Lower leg skin (tissue), 4 donors: ENCODE measurements around the gene BAG3. TPM values are rescaled to one million over a fixed set of nuclear protein-coding genes. Genes with fewer than 3 reads are reported as not detected.

ENCODE experiments used
- DNase-seq, 2 donors: peaks; one replicate each; pipeline ENCODE4 v3.0.0-alpha.2; 2019; ENCODE audit warnings: low spot score in 2 of 2
- H3K4me3 ChIP-seq: fragments of 200-600 bp; sonication (generic); 2 replicates; pipeline ENCODE4 v1.5.1; 2017; ENCODE audit warnings: mild to moderate bottlenecking, low read depth; ENCODE audit not compliant: poor library complexity, severe bottlenecking
- CTCF ChIP-seq, 3 donors: fragments of 450-650 bp; IDR thresholded peaks; one replicate each; pipeline ENCODE4 v1.5.1; 2016; ENCODE audit warnings: antibody characterized with exemption in 3 of 3, mild to moderate bottlenecking in 3 of 3, moderate library complexity in 2 of 3
- POLR2A ChIP-seq, 2 donors: fragments of 450-650 bp; IDR thresholded peaks; one replicate each; pipeline ENCODE4 v1.6.1; 2016 to 2017; ENCODE audit warnings: antibody characterized with exemption in 2 of 2, mild to moderate bottlenecking in 1 of 2, moderate library complexity in 1 of 2
- WGBS, 2 donors: methylation state at CpG; one replicate each; pipeline ENCODE4 v1.1.5; 2018; 5-methylcytosine and 5-hydroxymethylcytosine counted together
- intact Hi-C: fragments of 100-400 bp; cut with DNase I; formaldehyde crosslinking; loops from one replicate; pipeline ENCODE4 v1.15.0; 2023; ENCODE audit warnings: low total_unique reads
- total RNA-seq, 4 donors: library from RNA; depleted of rRNA; stranded (reverse); fragments of >200 nt; gene quantifications; one replicate each; pipeline ENCODE4 v1.1.0, GENCODE V29; 2016

BAG3 gene
- total RNA-seq: 10 to 100 TPM; 55.5 to 87.8 (median 77.9) TPM

- 2% methylated on average over 25 to 50 of the region's 60 CpGs for WGBS, 2 donors
- TF ChIP-seq POLR2A (IDR thresholded peaks at IDR 0.05) (peak in 1 of 2 donors; percentile 30), CTCF (IDR thresholded peaks at IDR 0.05) (no peak)
- DNase-seq: peak; percentile 94 to 99
- intact Hi-C loops: no loop called here
- H3K4me3 ChIP-seq: peak within 1 kb of the TSS; percentile 98
Observed at GRCh38 chr10:119650692-119651513, at the start of gene BAG3. Gene BAG3 (plus strand): TSS chr10:119651380. CDS start chr10:119651676, 296 bp downstream.

DNA sequence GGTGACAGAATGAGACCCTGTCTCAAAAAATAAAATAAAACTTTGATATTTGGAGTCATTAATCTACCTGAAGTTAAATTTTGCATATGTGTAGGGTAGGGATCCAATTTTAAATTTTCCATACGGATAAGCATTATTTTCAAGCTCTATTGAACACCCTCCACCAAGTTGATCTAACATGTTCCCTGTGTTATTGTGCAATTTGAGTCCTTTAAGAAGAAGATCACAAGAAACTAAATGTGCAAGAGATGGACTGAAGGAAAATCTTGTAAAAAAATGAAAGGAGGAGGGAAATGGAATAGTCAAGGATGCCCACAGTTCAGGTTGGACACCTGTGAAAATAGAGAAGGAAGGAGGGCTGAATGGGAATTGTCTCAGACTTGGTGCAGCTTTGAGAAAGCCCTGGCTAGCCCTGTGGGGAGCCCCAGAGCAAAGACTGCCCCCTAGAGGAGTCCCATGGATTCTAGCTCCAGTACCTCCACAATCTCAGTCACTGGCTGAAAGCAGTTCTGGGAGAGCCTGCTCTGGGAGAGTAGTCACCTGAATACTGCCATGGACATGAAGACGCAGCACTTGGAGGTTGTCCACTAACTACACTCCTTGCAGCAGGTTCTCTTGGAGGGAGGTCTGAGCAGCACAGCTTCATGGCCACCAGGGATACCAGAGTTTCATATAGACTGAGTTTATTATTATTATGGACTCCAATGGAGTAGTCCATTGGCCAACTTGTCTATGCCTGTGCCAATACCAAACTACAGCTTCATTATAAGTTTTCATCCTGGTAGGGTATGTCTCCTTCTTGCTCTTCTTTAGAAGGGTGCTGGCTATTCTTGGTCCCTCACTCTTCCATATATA lies 48.7 kb upstream of the BAG3 start:
- no peak for DNase-seq
- TF ChIP-seq CTCF (IDR thresholded peaks at IDR 0.05) (no peak), POLR2A (IDR thresholded peaks at IDR 0.05) (no peak)
- no peak overlapping the region for H3K4me3 ChIP-seq
- WGBS, 2 donors: 60 to 87% methylated on average over 2 of the region's 2 CpGs
- intact Hi-C loops: no loop called here

DNA sequence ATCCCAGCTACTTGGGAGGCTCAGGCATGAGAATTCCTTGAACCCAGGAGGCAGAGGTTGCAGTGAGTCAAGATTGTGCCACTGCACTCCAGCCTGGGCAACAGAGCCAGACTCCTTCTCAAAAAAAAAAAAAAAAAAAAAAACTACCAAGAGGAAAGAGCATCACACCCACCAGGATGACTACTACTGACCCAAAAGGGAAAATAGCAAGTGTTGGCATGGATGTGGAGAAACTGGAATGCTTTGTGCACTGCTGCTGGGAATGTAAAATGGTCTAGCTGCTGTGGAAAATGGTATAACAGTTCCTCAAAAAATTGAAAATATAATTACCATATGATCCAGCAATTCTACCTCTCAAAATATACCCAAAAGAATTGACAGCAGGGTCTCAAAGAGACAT lies 46.7 kb upstream of the BAG3 start:
- no peak for TF ChIP-seq CTCF (IDR thresholded peaks at IDR 0.05)
- TF ChIP-seq POLR2A (IDR thresholded peaks at IDR 0.05): no peak
- DNase-seq: no peak
- intact Hi-C loops: no loop called here
- no peak overlapping the region for H3K4me3 ChIP-seq

GRCh38 chr10:119608316-119609155 lies 42.6 kb upstream of the BAG3 start:
- intact Hi-C loops: loop anchor here (5.0 kb wide), 1 partner anchor 254 kb away; no protein-coding TSS in a partner anchor
- 18 to 24% methylated on average over 15 of the region's 15 CpGs for WGBS, 2 donors
- no peak overlapping the region for H3K4me3 ChIP-seq
- DNase-seq: peak; percentile 25 to 81
- TF ChIP-seq POLR2A (IDR thresholded peaks at IDR 0.05): no peak
- no peak for TF ChIP-seq CTCF (IDR thresholded peaks at IDR 0.05)

GRCh38 chr10:119609516-119609915 lies 41.7 kb upstream of the BAG3 start:
- WGBS, 2 donors: 95 to 99% methylated on average over 4 of the region's 4 CpGs
- DNase-seq: peak in 1 of 2 donors; percentile 17
- TF ChIP-seq CTCF (IDR thresholded peaks at IDR 0.05) (no peak), POLR2A (IDR thresholded peaks at IDR 0.05) (no peak)
- intact Hi-C loops: loop anchor here (5.0 kb wide), 1 partner anchor 253 kb away; no protein-coding TSS in a partner anchor
- no peak overlapping the region for H3K4me3 ChIP-seq
